GM12872 (cell line): Measurements from ENCODE around the gene SERPING1.

ENCODE experiments used
- TF ChIP-seq, protein P1 (sequence below): IDR thresholded peaks from 3 replicates; pipeline ENCODE4 v1.5.1; 2011; ENCODE audit warnings: low read depth, mild to moderate bottlenecking, low read length, moderate library complexity; ENCODE audit not compliant: insufficient read depth

Gene SERPING1

DNA sequence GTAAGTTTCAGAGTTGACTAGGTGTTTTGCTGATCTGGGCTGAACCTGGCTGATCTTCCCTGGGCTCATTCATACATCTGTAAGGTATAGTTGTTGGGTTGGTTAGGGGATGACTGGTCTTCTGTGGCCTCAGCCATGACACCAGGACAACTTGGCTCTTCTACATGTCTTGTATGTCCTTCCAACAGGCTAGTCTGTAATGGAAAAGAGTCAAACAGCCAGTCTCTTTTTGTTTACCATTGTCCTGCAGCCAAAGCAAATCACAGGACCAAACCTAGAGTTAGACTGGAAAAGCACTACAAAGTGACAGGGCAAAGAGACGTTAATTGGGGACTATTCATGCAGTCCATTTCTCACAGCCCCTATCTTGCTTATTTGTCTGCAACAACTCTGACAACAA lies 17.8 kb downstream of the SERPING1 start:
- TF ChIP-seq, protein P1, sequence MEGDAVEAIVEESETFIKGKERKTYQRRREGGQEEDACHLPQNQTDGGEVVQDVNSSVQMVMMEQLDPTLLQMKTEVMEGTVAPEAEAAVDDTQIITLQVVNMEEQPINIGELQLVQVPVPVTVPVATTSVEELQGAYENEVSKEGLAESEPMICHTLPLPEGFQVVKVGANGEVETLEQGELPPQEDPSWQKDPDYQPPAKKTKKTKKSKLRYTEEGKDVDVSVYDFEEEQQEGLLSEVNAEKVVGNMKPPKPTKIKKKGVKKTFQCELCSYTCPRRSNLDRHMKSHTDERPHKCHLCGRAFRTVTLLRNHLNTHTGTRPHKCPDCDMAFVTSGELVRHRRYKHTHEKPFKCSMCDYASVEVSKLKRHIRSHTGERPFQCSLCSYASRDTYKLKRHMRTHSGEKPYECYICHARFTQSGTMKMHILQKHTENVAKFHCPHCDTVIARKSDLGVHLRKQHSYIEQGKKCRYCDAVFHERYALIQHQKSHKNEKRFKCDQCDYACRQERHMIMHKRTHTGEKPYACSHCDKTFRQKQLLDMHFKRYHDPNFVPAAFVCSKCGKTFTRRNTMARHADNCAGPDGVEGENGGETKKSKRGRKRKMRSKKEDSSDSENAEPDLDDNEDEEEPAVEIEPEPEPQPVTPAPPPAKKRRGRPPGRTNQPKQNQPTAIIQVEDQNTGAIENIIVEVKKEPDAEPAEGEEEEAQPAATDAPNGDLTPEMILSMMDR, result no peak

DNA sequence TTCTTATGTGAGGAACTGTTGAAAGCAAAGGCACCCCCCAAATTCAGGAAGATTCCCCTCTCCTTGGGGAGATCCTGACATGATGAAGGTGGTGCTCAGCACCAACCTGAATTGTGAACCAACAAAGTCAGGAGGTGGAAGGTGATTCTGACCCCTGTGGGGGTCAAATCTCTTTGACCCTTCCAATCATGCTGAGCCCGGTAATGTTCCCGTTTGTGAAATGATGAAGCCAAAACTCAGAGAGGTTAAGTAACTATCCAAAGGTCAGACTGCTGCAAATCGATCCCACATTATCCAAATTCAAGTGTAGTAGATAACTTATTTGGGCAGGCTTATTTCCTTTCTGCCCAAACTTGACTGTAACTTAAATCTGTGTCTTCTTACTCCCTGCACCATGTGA lies 19.1 kb downstream of the SERPING1 start:
- TF ChIP-seq, protein P1, result no peak

DNA sequence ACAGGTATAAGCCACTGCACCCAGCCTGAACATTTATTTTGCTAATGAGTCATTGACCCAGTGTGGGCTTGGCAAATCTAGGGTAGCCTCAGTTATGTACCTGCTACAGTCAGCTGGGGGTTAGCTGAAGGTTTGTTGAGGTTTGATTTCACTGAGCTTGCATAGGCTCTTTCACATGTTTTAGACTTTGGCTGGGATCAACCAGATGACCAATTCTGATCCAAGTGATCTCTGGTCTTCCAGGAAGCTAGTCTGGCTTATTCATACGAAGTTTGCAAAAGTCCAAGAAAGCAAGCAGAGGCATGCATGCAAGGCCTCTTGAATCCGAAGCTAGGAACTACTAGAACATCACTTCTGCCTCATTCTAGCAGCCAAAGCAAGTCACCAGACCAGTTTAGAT lies 21.0 kb downstream of the SERPING1 start:
- TF ChIP-seq, protein P1, result no peak

DNA sequence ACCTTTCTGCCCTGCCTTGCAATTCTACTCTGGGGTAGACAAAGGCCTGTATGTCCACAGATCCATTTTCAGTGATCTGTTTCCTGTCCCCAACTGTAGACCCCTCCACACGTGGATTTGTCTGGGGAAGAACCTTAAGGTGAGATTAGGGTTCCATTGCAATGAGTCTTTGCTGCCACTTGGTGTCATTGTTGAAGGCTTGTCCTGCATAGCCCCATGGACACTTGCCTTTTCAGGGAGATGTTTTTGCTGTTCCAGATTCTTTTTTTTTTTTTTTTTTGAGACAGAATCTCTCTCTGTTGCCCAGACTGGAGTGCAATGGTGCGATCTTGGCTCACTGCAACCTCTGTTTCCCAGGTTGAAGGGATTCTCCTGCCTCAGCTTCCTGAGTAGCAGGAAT lies 21.8 kb downstream of the SERPING1 start:
- TF ChIP-seq, protein P1, result peak; percentile 38; the same call in 2 of the 3 replicates

DNA sequence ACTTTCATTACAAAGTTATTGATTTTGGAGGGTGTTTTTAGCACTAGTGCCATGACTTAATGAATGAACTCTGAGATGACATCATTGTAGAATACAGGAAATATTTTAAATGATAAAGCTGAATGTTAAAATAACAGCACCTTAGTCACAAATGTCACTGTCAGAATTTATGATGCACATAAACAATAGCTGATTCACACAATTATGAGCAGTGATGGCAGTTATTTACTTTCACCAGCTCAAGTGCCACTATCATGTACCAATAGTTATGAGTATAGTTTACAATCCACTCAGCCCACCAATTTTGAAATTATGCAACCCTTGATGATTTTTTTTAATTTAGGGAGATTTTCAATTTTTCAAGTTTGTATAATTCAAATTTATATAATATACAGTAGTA lies 23.0 kb downstream of the SERPING1 start:
- TF ChIP-seq, protein P1, result no peak

DNA sequence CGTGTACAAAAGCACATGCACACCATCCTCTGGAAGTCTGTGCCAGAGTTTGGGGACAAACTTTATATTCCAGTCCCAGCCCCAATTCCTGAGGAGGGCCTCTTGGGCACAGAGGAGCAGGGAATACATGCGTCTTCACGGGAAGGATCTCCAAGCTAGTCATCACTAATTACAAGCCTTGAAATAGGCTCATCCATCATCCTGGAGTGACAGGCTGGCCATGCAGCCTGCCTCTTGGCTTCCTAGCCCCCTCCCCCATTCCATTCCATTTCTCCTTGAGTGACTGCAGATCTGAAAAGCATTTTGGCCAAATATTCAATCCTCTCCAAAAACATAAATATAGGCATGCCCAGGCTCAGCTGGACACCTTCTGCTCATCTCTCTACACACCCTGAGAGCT lies 24.8 kb downstream of the SERPING1 start:
- TF ChIP-seq, protein P1, result no peak

DNA sequence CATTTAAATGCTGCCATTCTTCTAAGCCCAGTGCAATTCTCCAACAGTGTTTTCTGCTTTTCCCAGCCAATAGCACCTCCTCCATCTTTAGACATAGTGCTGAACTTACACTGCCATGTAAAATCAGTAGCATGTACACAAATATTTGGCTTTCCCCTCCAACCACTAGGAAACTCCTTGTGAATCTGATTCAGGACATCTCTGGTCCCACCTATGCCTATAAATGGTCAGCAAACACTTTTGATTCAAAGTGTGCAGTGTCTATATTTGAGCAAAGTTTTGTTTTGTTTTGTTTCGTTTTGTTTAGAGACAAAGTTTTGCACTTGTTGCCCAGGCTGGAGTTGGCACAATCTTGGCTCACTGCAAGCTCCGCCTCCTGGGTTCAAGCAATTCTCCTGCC lies 27.4 kb downstream of the SERPING1 start:
- TF ChIP-seq, protein P1, result no peak

DNA sequence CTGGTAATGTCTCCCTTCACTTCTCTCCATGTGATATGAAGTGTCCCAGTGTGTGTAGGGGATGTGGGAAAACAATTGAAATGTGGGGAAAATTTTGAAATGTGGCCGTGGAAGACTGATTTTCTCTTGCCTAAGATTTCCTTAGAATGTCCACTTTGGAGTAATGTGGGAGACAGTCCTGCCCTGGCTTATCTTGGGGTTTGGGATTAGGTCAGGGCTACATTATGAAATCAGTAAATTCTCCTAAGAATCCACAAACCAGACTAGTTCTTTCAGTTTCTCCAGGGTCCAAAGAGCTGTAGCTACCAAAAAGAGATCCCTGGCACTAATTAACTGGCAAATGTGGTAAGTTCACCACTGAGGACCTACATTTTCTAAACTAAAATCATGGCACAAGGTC lies 29.4 kb downstream of the SERPING1 start:
- TF ChIP-seq, protein P1, result no peak
